PC-3 (cell line): ENCODE results near the gene C21orf91.

ENCODE experiments used
- EZH2 ChIP-seq: fragments of 300-600 bp; sonication (generic); IDR thresholded peaks from one replicate; pipeline ENCODE4 v1.6.1; 2017; ENCODE audit warnings: antibody characterized with exemption, mild to moderate bottlenecking, low read length; ENCODE audit not compliant: unreplicated experiment
- EZH2phosphoT487 ChIP-seq: fragments of 300-600 bp; sonication (generic); IDR thresholded peaks from 2 replicates; pipeline ENCODE4 v1.6.1; 2018; ENCODE audit warnings: mild to moderate bottlenecking, antibody characterized with exemption, low read length, borderline replicate concordance
- TF ChIP-seq, protein P1 (sequence below): fragments of 300-600 bp; sonication (generic); conservative IDR thresholded peaks from 2 replicates; pipeline ENCODE4 v1.5.1; 2017; ENCODE audit warnings: antibody characterized with exemption, low read depth, mild to moderate bottlenecking, low read length

DNA sequence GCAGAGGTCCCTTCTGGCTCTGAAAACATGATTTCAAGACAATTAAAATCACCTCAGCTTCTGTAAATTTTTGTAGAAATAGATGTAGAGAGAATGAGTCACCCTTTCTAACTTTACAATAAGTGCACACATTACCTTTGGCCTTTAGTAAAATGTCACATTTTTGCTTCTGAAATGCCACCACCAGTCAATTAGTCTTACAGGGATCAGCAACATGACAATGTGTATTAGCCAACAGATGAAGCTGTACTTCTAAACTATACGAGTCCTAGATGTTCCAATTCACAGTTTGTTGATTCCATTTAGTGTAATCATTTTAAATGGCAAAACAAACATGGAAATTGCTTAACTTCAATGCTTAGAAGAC, 23.1 kb downstream of the C21orf91 start:
- TF ChIP-seq, protein P1, sequence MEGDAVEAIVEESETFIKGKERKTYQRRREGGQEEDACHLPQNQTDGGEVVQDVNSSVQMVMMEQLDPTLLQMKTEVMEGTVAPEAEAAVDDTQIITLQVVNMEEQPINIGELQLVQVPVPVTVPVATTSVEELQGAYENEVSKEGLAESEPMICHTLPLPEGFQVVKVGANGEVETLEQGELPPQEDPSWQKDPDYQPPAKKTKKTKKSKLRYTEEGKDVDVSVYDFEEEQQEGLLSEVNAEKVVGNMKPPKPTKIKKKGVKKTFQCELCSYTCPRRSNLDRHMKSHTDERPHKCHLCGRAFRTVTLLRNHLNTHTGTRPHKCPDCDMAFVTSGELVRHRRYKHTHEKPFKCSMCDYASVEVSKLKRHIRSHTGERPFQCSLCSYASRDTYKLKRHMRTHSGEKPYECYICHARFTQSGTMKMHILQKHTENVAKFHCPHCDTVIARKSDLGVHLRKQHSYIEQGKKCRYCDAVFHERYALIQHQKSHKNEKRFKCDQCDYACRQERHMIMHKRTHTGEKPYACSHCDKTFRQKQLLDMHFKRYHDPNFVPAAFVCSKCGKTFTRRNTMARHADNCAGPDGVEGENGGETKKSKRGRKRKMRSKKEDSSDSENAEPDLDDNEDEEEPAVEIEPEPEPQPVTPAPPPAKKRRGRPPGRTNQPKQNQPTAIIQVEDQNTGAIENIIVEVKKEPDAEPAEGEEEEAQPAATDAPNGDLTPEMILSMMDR = no peak
- no peak for TF ChIP-seq EZH2
- TF ChIP-seq EZH2phosphoT487 = no peak
